GM03348 (cell line): ENCODE data around the gene KCNG1.

Experiments
- DNase-seq: peaks from one replicate; pipeline ENCODE4 v3.0.0; 2012; ENCODE audit warnings: low spot score

Gene KCNG1

GRCh38 chr20:51034988-51035656, 12.2 kb upstream of the KCNG1 start:
- DNase-seq, result no peak

GRCh38 chr20:51034476-51034875, 11.6 kb upstream of the KCNG1 start:
- peak; percentile 43 for DNase-seq

GRCh38 chr20:51029963-51030920, 7.3 kb upstream of the KCNG1 start:
- DNase-seq, result peak; percentile 75

GRCh38 chr20:51029556-51029955, 6.6 kb upstream of the KCNG1 start:
- DNase-seq, result no peak

- DNase-seq, result no peak
Measured at GRCh38 chr20:51028616-51029212, 5.8 kb upstream of the KCNG1 start.

GRCh38 chr20:51027035-51027795, 4.3 kb upstream of the KCNG1 start:
- no peak for DNase-seq

GRCh38 chr20:51026269-51026668, 3.4 kb upstream of the KCNG1 start:
- DNase-seq, result no peak

- no peak for DNase-seq
Measured at GRCh38 chr20:51024761-51025160, 1.9 kb upstream of the KCNG1 start.

GRCh38 chr20:51023617-51024155, 779 bp upstream of the KCNG1 start:
- DNase-seq, result no peak

GRCh38 chr20:51022227-51022802, 592 bp downstream of the KCNG1 start:
- DNase-seq, result no peak

GRCh38 chr20:51021067-51022025, 1.6 kb downstream of the KCNG1 start:
- DNase-seq, result peak; percentile 43

- DNase-seq, result no peak
Measured at GRCh38 chr20:51020657-51021056, 2.2 kb downstream of the KCNG1 start.

- DNase-seq, result no peak
Measured at GRCh38 chr20:51019656-51020592, 3.0 kb downstream of the KCNG1 start.

GRCh38 chr20:51017251-51017650, 5.7 kb downstream of the KCNG1 start:
- no peak for DNase-seq

- no peak for DNase-seq
Measured at GRCh38 chr20:51016521-51016920, 6.4 kb downstream of the KCNG1 start.

- peak; percentile 89 for DNase-seq
Measured at GRCh38 chr20:51014797-51015722, 7.8 kb downstream of the KCNG1 start.

GRCh38 chr20:51013577-51014330, 9.2 kb downstream of the KCNG1 start:
- no peak for DNase-seq
